SHP77 (cell line): Measurements from ENCODE around the gene LIFR.
"Not testable (repeated sequence)": the region's sequence is repeated elsewhere in the genome, so short reads cannot be mapped to it uniquely, and the experiment has no call there.

ENCODE experiments used
- DNase-seq, 2 experiments: peaks; one replicate each; lab custom pipeline; 2025; lab: John Stamatoyannopoulos, UW

Gene LIFR

GRCh38 chr5:38556599-38557307, at the start of gene LIFR:
Gene LIFR, minus strand, starts transcription at chr5:38556646. Its CDS starts 25,999 bp downstream, at chr5:38530647.
- DNase-seq, result peak; percentile 84 to 89

GRCh38 chr5:38605610-38606009, 49.2 kb upstream of the LIFR start:
- DNase-seq, result no peak

- no peak for DNase-seq
These were observed 47.2 kb upstream of the LIFR start for GRCh38 chr5:38603691-38604090.

- DNase-seq, result no peak
These were observed 46.2 kb upstream of the LIFR start for GRCh38 chr5:38602641-38603040.

GRCh38 chr5:38601863-38602298, 45.4 kb upstream of the LIFR start:
- no peak for DNase-seq

- no peak for DNase-seq
These were observed 44.9 kb upstream of the LIFR start for GRCh38 chr5:38601133-38601862.

- no peak for DNase-seq
These were observed 44.0 kb upstream of the LIFR start for GRCh38 chr5:38600329-38601045.

GRCh38 chr5:38599751-38600150, 43.3 kb upstream of the LIFR start:
- not testable (repeated sequence) for DNase-seq

GRCh38 chr5:38598994-38599617, 42.7 kb upstream of the LIFR start:
- DNase-seq, result no peak

GRCh38 chr5:38598296-38598993, 42.0 kb upstream of the LIFR start:
- no peak for DNase-seq

- DNase-seq, result no peak
These were observed 40.5 kb upstream of the LIFR start for GRCh38 chr5:38596981-38597380.

GRCh38 chr5:38595132-38595745, 38.8 kb upstream of the LIFR start:
- no peak for DNase-seq

- DNase-seq, result no peak
These were observed 37.5 kb upstream of the LIFR start for GRCh38 chr5:38593959-38594358.

- DNase-seq, result no peak
These were observed 35.0 kb upstream of the LIFR start for GRCh38 chr5:38591523-38591849.

GRCh38 chr5:38590838-38591522, 34.5 kb upstream of the LIFR start:
- no peak for DNase-seq

GRCh38 chr5:38589629-38590028, 33.2 kb upstream of the LIFR start:
- DNase-seq, result no peak

GRCh38 chr5:38585816-38586215, 29.4 kb upstream of the LIFR start:
- no peak for DNase-seq

- no peak for DNase-seq
These were observed 27.1 kb upstream of the LIFR start for GRCh38 chr5:38583500-38583899.

GRCh38 chr5:38582975-38583319, 26.5 kb upstream of the LIFR start:
- DNase-seq, result no peak

- DNase-seq, result no peak
These were observed 26.0 kb upstream of the LIFR start for GRCh38 chr5:38582293-38582974.
